ENCODE results near the gene SAMM50.

SAMM50 gene

GRCh38 chr22:43996981-43997265, 41.7 kb downstream of the SAMM50 start:
- DNase-seq (ENCODE audit: low spot score): no peak
- no peak for TF ChIP-seq CTCF (IDR thresholded peaks at IDR 0.05; ENCODE audit: extremely low read depth, insufficient read depth, missing control alignments)
- in situ Hi-C loops (cut with MboI; ENCODE audit: low pct_unique_long_range_greater_than_20kb, low sequenced_read_pairs, unreplicated experiment): loop anchor here (5.0 to 25.0 kb wide), 2 partner anchors 80 to 615 kb away; no protein-coding TSS in a partner anchor

GRCh38 chr22:43998679-43999264, 43.5 kb downstream of the SAMM50 start:
- in situ Hi-C loops (cut with MboI; ENCODE audit: low pct_unique_long_range_greater_than_20kb, low sequenced_read_pairs, unreplicated experiment): loop anchor here (5.0 to 25.0 kb wide), 2 partner anchors 79 to 614 kb away; no protein-coding TSS in a partner anchor
- no peak for DNase-seq (ENCODE audit: low spot score)
- no peak for TF ChIP-seq CTCF (IDR thresholded peaks at IDR 0.05; ENCODE audit: extremely low read depth, insufficient read depth, missing control alignments)

- in situ Hi-C loops (cut with MboI; ENCODE audit: low pct_unique_long_range_greater_than_20kb, low sequenced_read_pairs, unreplicated experiment): loop anchor here (5.0 to 25.0 kb wide), 2 partner anchors 78 to 613 kb away; no protein-coding TSS in a partner anchor
- DNase-seq (ENCODE audit: low spot score): no peak
- TF ChIP-seq CTCF (IDR thresholded peaks at IDR 0.05; ENCODE audit: extremely low read depth, insufficient read depth, missing control alignments): no peak
Observed at GRCh38 chr22:43999378-43999777, 44.1 kb downstream of the SAMM50 start.

- in situ Hi-C loops (cut with MboI; ENCODE audit: low pct_unique_long_range_greater_than_20kb, low sequenced_read_pairs, unreplicated experiment): no loop called here
- DNase-seq (ENCODE audit: low spot score): no peak
- no peak for TF ChIP-seq CTCF (IDR thresholded peaks at IDR 0.05; ENCODE audit: extremely low read depth, insufficient read depth, missing control alignments)
Observed at GRCh38 chr22:44000123-44000522, 44.9 kb downstream of the SAMM50 start.

- no peak for TF ChIP-seq CTCF (IDR thresholded peaks at IDR 0.05; ENCODE audit: extremely low read depth, insufficient read depth, missing control alignments)
- DNase-seq (ENCODE audit: low spot score): no peak
- in situ Hi-C loops (cut with MboI; ENCODE audit: low pct_unique_long_range_greater_than_20kb, low sequenced_read_pairs, unreplicated experiment): no loop called here
Observed at GRCh38 chr22:44001521-44001920, 46.3 kb downstream of the SAMM50 start.

- no peak for TF ChIP-seq CTCF (IDR thresholded peaks at IDR 0.05; ENCODE audit: extremely low read depth, insufficient read depth, missing control alignments)
- in situ Hi-C loops (cut with MboI; ENCODE audit: low pct_unique_long_range_greater_than_20kb, low sequenced_read_pairs, unreplicated experiment): no loop called here
- no peak for DNase-seq (ENCODE audit: low spot score)
Observed at GRCh38 chr22:44002324-44002723, 47.1 kb downstream of the SAMM50 start.

Measured in GM13977 (cell line).